Stimulated activated CD4-positive, alpha-beta T cell treated with anti-CD3 and anti-CD28 coated beads, Interleukin-12 subunit alpha, Interleukin-12 subunit beta, amount 100 ng/mL, for 24 hours (primary cell): ENCODE data around the gene CDK12.
"Not testable (repeated sequence)": the region's sequence is repeated elsewhere in the genome, so short reads cannot be mapped to it uniquely, and the experiment has no call there.

Experiments used
- DNase-seq, 2 experiments: peaks; one replicate each; pipeline ENCODE4 v3.0.0-alpha.2; 2020; ENCODE audit warnings: low read depth in 2 of 2

Gene CDK12

DNA sequence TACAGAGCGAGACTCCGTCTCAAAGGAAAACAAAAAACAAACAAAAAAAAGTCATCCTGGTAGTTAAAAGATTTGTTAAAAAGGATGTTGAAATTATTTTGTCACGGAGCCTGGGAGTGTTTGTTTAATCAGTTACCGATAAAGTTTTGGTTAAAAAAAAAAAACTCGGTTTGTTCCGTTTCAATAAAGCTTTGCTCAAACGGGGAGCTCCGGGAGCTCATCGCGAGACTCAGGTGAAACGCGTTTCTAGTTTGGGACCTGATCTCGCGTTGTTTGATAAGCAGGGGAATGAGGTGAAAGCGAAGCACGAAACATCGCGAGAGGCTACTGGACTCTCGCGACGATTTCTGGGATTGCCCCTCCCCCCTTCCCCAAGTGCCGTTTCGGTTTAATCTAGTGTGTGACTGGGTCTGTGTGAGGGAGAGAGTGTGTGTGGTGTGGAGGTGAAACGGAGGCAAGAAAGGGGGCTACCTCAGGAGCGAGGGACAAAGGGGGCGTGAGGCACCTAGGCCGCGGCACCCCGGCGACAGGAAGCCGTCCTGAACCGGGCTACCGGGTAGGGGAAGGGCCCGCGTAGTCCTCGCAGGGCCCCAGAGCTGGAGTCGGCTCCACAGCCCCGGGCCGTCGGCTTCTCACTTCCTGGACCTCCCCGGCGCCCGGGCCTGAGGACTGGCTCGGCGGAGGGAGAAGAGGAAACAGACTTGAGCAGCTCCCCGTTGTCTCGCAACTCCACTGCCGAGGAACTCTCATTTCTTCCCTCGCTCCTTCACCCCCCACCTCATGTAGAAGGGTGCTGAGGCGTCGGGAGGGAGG lies at the start of gene CDK12:
Gene CDK12, plus strand, starts transcription at position 374 of the 813 bp plus-strand sequence. CDS start 586 bp downstream, outside the sequence.
- peak; percentile 88 to 89 for DNase-seq

- DNase-seq: no peak
Observed at GRCh38 chr17:39416141-39416540, 45.1 kb upstream of the CDK12 start.

DNA sequence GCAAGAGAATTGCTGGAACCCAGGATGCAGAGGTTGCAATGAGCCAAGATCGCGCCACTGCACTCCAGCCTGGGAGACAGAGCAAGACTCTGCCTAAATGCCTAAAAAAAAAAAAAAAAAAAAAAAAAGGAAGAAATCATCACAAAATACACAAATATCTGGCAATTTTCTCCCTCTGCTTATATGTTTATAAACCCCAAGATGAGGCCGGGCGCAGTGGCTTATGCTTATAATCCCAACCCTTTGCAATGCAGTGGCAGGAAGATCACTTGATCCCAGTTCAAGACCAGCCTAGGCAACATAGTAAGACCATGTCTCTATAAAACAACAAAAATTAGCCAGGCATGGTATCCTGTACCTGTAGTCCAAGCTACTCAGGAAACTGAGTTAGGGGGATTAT lies 31.7 kb upstream of the CDK12 start:
- no peak for DNase-seq

GRCh38 chr17:39439868-39440267 lies 21.4 kb upstream of the CDK12 start:
- DNase-seq: not testable (repeated sequence)

- DNase-seq: no peak
Observed at GRCh38 chr17:39443326-39443725, 18.0 kb upstream of the CDK12 start.

DNA sequence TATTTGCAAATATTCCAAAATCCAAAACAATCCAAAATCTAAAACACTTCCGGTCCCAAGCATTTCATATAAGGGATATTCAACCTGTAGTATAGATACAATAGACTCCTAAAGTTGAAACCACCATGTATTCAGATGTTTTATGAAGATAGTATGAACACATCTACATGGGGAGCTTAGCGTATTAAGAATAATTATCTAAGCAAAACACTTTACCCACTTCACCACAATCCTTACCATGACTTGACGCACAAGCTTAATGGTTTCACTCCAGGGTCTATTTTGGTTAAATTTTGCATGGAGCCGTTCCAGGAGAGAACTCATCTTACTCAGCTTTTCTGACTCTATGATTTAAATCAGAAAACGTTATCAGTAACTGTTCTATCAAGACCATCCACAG lies 13.7 kb upstream of the CDK12 start:
- DNase-seq: no peak

DNA sequence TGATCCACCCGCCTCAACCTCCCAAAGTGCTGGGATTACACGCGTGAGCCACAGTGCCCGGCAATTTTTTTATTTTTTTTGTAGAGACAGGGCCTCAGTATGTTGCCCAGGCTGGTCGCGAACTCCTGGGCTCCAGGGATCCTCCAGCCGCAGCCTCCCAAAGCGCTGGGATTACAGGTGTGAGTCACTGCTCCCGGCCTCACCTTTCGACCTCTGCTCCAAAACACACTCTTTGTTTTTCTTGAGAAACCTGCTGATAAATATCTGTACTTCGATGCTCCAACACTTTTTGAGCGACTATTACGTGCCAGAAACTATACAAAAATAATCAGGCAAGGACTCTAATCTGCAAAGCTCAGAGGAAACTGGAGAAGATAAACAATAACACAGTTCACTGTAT lies 11.2 kb upstream of the CDK12 start:
- no peak for DNase-seq

DNA sequence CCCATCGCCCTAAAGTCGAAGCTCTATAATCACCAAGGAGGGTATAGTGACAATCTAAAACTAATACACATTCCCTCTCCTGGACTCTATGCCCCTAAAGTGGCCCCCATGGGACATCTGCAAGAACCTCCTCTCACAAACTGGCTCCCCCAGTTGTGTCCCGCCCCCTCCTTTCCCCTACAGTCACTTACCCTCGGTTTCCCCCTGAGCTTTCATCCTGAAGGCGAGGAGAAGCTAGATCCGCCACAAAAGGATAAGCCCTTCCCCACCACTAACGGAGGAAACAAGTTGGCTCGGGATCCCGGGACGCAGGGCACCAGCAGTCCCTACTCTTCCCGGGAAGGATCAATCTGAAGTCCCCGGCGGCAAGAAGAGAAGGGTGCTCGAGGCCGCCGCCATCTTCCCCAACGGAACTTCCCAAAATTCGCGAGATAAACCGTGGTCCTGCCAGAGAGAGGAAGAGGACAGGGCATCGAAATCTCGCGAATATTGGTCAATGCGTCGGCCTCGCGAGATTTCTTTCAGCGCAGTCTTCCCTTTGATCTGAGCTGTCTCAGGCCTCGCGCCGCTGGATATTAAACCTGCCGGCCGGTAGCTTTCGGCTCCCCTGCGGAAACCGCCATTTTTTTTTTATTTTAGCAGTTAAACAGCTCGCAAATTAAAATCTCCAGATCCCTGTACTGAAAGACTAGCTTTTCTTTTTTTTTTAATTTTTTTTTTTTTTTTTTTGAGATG lies 10.3 kb upstream of the CDK12 start, which contains the start of gene MED1:
Gene MED1, minus strand, starts transcription at position 417 of the 735 bp plus-strand sequence. Its CDS starts 201 bp downstream, at position 216.
- peak; percentile 78 to 87 for DNase-seq

DNA sequence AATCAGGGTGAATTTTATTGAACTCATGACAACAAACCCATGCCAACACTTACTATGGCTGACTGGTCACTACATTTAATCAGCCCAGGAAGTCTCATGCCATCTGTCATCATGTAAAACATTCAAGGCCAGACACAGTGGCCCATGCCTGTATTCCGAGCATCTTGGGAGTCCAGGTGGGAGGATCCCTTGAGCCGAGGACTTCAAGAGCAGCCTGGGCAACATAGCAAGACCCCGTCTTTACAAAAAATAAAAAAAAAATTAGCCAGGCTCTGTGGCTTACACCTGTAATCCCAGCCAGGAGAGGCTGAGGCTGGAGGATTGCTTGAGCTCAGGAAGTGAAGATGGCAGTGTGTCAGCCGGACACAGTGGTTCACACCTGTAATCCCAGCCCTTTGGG lies 5.4 kb upstream of the CDK12 start:
- DNase-seq: no peak

GRCh38 chr17:39461926-39462569 lies 762 bp downstream of the CDK12 start:
- peak in 1 of 2 experiments; percentile 57 for DNase-seq

DNA sequence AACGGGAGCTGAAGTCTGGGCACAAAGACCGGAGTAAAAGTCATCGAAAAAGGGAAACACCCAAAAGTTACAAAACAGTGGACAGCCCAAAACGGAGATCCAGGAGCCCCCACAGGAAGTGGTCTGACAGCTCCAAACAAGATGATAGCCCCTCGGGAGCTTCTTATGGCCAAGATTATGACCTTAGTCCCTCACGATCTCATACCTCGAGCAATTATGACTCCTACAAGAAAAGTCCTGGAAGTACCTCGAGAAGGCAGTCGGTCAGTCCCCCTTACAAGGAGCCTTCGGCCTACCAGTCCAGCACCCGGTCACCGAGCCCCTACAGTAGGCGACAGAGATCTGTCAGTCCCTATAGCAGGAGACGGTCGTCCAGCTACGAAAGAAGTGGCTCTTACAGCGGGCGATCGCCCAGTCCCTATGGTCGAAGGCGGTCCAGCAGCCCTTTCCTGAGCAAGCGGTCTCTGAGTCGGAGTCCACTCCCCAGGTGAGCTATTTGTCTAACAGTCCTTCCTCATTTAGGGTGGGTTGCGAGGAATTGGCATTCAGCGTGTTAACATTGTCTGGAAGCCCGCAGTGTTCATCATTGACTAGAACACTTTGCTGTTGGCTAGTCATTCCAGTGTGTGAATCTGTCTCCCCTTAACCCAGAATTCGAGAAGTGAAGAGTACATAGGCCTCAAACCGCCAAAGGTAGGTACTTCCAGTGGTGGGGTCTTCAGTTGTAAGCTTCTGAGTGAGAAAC lies 1.5 kb downstream of the CDK12 start:
- DNase-seq: no peak

- not testable (repeated sequence) for DNase-seq
Observed at GRCh38 chr17:39464639-39465181, 3.4 kb downstream of the CDK12 start.

GRCh38 chr17:39468610-39469009 lies 7.3 kb downstream of the CDK12 start:
- not testable (repeated sequence) for DNase-seq

DNA sequence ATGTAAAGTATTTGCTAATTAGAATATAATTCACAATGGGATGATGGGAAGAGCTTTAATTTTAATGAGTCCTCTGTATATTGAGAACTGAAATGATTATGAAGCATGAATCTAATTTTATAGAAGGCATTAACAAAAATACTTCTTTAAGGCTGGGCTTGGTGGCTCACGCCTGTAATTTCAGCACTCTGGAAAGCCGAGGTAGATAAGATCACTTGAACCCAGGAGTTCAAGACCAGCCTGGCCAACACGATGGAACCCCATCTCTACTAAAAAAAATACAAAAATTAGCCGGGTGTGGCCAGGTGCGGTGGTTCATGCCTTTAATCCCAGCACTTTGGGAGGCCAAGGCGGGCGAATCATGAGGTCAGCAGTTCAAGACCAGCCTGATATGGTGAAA lies 12.0 kb downstream of the CDK12 start:
- DNase-seq: no peak

GRCh38 chr17:39479631-39480030 lies 18.3 kb downstream of the CDK12 start:
- not testable (repeated sequence) for DNase-seq

- no peak for DNase-seq
Observed at GRCh38 chr17:39483506-39483905, 22.2 kb downstream of the CDK12 start.

GRCh38 chr17:39484178-39484577 lies 22.9 kb downstream of the CDK12 start:
- DNase-seq: no peak

- DNase-seq: no peak
Observed at GRCh38 chr17:39485555-39485954, 24.3 kb downstream of the CDK12 start.

GRCh38 chr17:39486242-39486641 lies 25.0 kb downstream of the CDK12 start:
- no peak for DNase-seq

DNA sequence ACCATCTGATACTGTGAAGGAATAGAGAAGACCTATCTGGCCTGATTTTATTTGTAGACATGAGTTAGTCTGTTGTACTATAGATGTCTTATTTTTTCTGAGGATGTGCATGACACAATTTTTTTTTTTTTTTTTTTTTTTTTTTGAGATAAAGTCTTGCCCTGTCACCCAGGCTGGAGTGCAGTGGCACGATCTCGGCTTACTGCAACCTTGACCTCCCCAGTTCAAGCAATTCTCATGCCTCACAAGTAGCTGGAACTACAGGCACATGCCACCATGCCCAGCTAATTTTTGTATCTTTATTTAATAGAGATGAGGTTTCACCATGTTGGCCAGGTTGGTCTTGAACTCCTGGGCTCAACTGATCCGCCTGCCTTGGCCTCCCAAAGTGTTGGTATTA lies 26.2 kb downstream of the CDK12 start:
- not testable (repeated sequence) for DNase-seq

DNA sequence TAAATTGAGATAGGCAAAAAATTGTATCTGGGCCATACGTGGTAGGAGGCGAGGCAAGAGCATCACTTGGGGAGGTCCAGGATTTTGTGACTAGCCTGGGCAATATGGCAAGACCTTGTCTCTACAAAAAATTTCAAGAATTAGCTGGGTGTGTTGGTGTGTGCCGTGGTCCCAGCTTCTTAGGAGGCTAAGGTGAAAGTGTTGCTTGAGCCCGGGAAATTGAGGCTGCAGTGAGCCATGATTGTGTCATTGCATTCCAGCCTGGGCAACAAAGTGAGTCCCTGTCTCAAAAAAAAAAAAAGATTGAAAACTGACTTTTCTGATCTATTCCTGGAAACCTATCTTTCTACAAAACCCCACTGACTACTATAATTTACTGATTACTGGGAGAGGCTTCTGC lies 26.7 kb downstream of the CDK12 start:
- DNase-seq: no peak
